GM18517 (cell line): Measurements from ENCODE around the gene NFX1.

Source experiments
- ATAC-seq: cut with Tn5 transposase; IDR thresholded peaks from one replicate; pipeline ENCODE4 v1.9.1; 2021; ENCODE audit warnings: mild to moderate bottlenecking, moderate library complexity; ENCODE audit not compliant: unreplicated experiment

NFX1 gene

GRCh38 chr9:33415501-33416038 is 125.3 kb downstream of the NFX1 start:
- ATAC-seq = no peak

- no peak for ATAC-seq
Observed at GRCh38 chr9:33416996-33417395, 126.7 kb downstream of the NFX1 start.

DNA sequence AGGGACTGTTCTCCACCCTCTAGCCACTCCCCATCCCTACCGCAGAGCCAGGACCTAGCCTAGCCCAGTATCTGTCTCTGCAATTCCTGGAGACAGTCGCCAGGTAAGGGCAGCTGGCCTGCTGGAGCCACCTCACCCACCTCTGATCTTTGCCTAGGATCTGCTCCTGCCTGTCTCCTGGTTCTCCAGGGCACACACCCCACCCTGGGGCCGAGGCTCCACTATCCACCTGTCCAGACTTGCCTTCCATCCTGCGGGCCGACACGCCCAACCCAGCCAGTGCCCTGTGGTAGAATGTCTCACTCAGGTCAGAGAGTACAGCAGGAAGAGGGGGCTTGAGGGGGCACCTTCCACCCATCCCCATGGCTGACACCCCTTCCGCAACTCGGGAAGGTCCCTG is 127.8 kb downstream of the NFX1 start:
- no peak for ATAC-seq

GRCh38 chr9:33419708-33420303 is 129.5 kb downstream of the NFX1 start:
- ATAC-seq = no peak
